ENCODE results near the gene SPDEF.

GRCh38 chr6:34602318-34603111, 46.4 kb upstream of the SPDEF start:
- TF ChIP-seq CTCF (IDR thresholded peaks at IDR 0.05) (no peak), POLR2A (IDR thresholded peaks at IDR 0.05) (no peak)
